Fibroblast of lung (primary cell): ENCODE measurements around the gene EPB41.

Experiments
- EZH2 ChIP-seq: IDR thresholded peaks from 2 replicates; pipeline ENCODE4 v1.5.1; 2012; ENCODE audit warnings: low read length, control low read depth, mild to moderate bottlenecking; ENCODE audit errors: missing control alignments
- TF ChIP-seq, protein P1 (sequence below), 2 donors: IDR thresholded peaks in 1 of 2; conservative IDR thresholded peaks in 1 of 2; 1 replicate in 1 of 2; 2 replicates in 1 of 2; pipeline ENCODE4 v1.5.1; 2011 to 2012; ENCODE audit warnings: low read length in 2 of 2, control low read depth in 1 of 2, inconsistent platforms in 1 of 2, low read depth in 1 of 2, mild to moderate bottlenecking in 1 of 2

DNA sequence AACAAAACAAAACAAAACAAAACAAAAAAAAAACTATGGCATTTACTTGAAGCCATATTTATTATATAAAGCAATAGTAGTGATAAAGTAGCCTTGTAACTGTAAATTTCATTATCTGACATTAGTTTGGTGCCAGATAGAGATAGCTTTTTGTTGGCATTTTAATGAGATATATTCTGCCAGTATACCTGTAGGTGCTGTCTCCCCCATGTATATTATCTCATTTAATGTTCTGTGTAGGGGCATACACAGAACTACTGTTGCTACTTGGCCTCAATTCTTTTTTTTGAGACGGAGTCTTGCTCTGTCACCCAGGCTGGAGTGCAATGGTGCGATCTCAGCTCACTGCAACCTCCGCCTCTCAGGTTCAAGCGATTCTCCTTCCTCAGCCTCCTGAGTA is 141.9 kb downstream of the EPB41 start:
- TF ChIP-seq, protein P1, sequence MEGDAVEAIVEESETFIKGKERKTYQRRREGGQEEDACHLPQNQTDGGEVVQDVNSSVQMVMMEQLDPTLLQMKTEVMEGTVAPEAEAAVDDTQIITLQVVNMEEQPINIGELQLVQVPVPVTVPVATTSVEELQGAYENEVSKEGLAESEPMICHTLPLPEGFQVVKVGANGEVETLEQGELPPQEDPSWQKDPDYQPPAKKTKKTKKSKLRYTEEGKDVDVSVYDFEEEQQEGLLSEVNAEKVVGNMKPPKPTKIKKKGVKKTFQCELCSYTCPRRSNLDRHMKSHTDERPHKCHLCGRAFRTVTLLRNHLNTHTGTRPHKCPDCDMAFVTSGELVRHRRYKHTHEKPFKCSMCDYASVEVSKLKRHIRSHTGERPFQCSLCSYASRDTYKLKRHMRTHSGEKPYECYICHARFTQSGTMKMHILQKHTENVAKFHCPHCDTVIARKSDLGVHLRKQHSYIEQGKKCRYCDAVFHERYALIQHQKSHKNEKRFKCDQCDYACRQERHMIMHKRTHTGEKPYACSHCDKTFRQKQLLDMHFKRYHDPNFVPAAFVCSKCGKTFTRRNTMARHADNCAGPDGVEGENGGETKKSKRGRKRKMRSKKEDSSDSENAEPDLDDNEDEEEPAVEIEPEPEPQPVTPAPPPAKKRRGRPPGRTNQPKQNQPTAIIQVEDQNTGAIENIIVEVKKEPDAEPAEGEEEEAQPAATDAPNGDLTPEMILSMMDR (conservative IDR thresholded peaks at IDR 0.05 in 1 of 2, IDR thresholded peaks at IDR 0.05 in 1 of 2; ENCODE audit: low read depth in 1 of 2, low read length in 2 of 2), result no peak
- TF ChIP-seq EZH2, result no peak
